Measurements from ENCODE around the gene CEP85L. TPM values are rescaled to one million over a fixed set of nuclear protein-coding genes. Genes with fewer than 3 reads are reported as not detected.

Gene CEP85L
- total and polyA plus RNA-seq, 2 experiments from 2014 or later: 12.4 to 13.0 TPM

DNA sequence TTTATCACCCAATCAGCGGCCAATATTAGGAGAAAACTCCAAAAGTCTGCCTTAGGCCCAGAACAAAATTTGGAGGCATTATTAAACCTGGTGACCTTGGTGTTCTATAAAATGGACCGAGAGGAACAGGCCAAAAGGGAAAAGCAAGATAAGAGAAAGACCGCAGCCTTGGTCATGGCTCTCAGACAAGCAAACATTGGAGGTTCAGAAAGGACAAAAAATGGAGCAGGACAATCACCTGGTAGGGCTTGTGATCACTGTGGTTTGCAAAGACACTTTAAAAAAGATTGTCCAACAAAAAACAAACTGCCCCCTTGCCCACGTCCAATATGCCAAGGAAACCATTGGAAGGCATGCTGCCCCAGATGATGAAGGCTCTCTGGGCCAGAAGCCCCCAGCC, 31.2 kb downstream of the CEP85L start:
- H3K4me3 ChIP-seq: no peak overlapping the region
- WGBS, 2 experiments (ENCODE audit: low coverage in 1 of 2, low lambda C conversion rate in 2 of 2, missing lambda C conversion rate in 2 of 2): 91 to 95% methylated on average over 4 of the region's 4 CpGs
- no peaks in the 10 kb centered on the region for H3K27me3 ChIP-seq (replicated peaks; ENCODE audit: insufficient read depth)
- H3K4me2 ChIP-seq (ENCODE audit: unreplicated experiment): no peak overlapping the region
- H4K20me1 ChIP-seq (ENCODE audit: insufficient read depth): no peaks in the 10 kb centered on the region; the same call in 1 of the 2 replicates
- no peak for DNase-seq
- no peaks in the 10 kb centered on the region for H3K36me3 ChIP-seq (ENCODE audit: low read depth)
- H3F3A ChIP-seq (ENCODE audit: insufficient read depth): no peaks in the 10 kb centered on the region; the same call in 1 of the 2 replicates
- no peak overlapping the region for H3K9ac ChIP-seq
- H3K79me2 ChIP-seq (ENCODE audit: insufficient read depth): peaks cover 100% of the 10 kb centered on the region
- no peaks in the 10 kb centered on the region for H3K9me3 ChIP-seq (ENCODE audit: low read depth)
- H2AFZ ChIP-seq: no peak overlapping the region
- H3K27ac ChIP-seq: no peak overlapping the region
- no peaks in the 10 kb centered on the region for H3K9me2 ChIP-seq (ENCODE audit: insufficient read depth)
- TF ChIP-seq EZH2phosphoT487 (IDR thresholded peaks at IDR 0.05; ENCODE audit: insufficient read depth, low read depth) (no peak), EZH2 (IDR thresholded peaks at IDR 0.05; ENCODE audit: insufficient read depth, poor library complexity, severe bottlenecking) (no peak)
- no peaks in the 10 kb centered on the region for H3K4me1 ChIP-seq (ENCODE audit: insufficient read depth)
- in situ Hi-C loops (cut with MboI): no loop called here

DNA sequence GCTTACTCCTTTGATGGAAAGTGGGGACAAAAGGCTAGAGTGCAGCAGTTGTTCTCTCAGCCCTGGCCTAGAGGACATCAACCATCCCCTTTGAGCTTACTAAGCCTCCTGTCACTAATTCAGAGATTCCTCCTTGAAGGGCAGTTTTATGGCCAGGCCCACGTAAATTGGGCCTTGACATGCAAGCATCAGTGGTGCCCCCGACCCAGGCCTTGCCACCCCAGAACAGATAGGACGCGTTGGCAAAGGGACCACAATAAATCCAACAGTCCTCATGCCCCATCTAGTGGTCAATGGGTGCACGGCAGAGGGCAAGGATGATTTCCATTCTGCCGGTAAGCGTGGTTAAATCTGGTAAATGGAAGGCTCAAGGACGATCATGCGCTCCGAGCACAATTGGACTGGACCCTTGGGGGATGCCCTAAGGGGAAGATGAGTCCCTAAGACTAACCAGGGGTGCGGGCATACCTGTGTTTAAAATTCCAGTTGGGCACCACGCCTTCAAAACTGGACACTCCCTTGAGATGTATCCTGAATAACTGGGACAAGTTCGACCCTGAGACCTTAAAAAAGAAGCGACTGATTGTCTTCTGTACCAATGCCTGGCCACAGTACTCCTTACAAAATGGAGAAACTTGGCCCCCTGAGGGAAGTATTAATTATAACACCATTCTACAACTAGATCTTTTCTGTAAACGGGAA, 32.6 kb downstream of the CEP85L start:
- H3K79me2 ChIP-seq (ENCODE audit: insufficient read depth): peaks cover 100% of the 10 kb centered on the region
- no peaks in the 10 kb centered on the region for H3K4me1 ChIP-seq (ENCODE audit: insufficient read depth)
- no peak overlapping the region for H3K4me2 ChIP-seq (ENCODE audit: unreplicated experiment)
- H3F3A ChIP-seq (ENCODE audit: insufficient read depth): no peaks in the 10 kb centered on the region; the same call in 1 of the 2 replicates
- DNase-seq: peak; percentile 54
- H3K9ac ChIP-seq: no peak overlapping the region
- in situ Hi-C loops (cut with MboI): no loop called here
- H3K27me3 ChIP-seq (replicated peaks; ENCODE audit: insufficient read depth): no peaks in the 10 kb centered on the region
- no peaks in the 10 kb centered on the region for H3K36me3 ChIP-seq (ENCODE audit: low read depth)
- no peak overlapping the region for H3K4me3 ChIP-seq
- TF ChIP-seq EZH2 (IDR thresholded peaks at IDR 0.05; ENCODE audit: insufficient read depth, poor library complexity, severe bottlenecking): no peak
- no peak for TF ChIP-seq EZH2phosphoT487 (IDR thresholded peaks at IDR 0.05; ENCODE audit: insufficient read depth, low read depth)
- WGBS, 2 experiments (ENCODE audit: low coverage in 1 of 2, low lambda C conversion rate in 2 of 2, missing lambda C conversion rate in 2 of 2): 49 to 51% methylated on average over 15 of the region's 15 CpGs
- no peaks in the 10 kb centered on the region for H3K9me2 ChIP-seq (ENCODE audit: insufficient read depth)
- H3K9me3 ChIP-seq (ENCODE audit: low read depth): no peaks in the 10 kb centered on the region
- no peak overlapping the region for H2AFZ ChIP-seq
- H3K27ac ChIP-seq: no peak overlapping the region
- H4K20me1 ChIP-seq (ENCODE audit: insufficient read depth): no peaks in the 10 kb centered on the region

DNA sequence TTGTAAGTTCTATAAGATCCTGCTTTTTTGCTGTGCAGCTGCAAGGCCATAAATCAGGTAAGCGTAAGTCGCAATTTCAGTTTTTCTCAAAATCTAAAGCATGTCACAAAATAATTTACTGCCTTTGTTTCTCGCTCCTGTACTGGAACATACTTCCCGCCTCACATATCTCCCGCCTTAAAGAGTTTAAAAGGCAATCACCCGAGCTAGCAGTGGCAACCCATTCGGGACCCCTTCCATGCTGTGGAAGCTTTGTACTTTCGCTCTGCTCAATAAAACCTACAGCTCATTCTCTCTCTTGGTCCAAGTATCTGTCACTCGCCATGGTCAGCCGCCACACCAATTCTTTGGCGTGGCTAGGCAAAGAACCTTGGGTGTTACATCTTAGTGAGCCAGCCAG, 34.0 kb downstream of the CEP85L start:
- no peaks in the 10 kb centered on the region for H3K9me2 ChIP-seq (ENCODE audit: insufficient read depth)
- H3K4me2 ChIP-seq (ENCODE audit: unreplicated experiment): no peak overlapping the region
- H2AFZ ChIP-seq: no peak overlapping the region
- DNase-seq: no peak
- no peak overlapping the region for H3K9ac ChIP-seq
- in situ Hi-C loops (cut with MboI): no loop called here
- H3K27me3 ChIP-seq (replicated peaks; ENCODE audit: insufficient read depth): no peaks in the 10 kb centered on the region
- no peaks in the 10 kb centered on the region for H3K9me3 ChIP-seq (ENCODE audit: low read depth)
- no peaks in the 10 kb centered on the region; the same call in 1 of the 2 replicates for H3F3A ChIP-seq (ENCODE audit: insufficient read depth)
- H3K36me3 ChIP-seq (ENCODE audit: low read depth): no peaks in the 10 kb centered on the region
- no peak for TF ChIP-seq EZH2phosphoT487 (IDR thresholded peaks at IDR 0.05; ENCODE audit: insufficient read depth, low read depth)
- TF ChIP-seq EZH2 (IDR thresholded peaks at IDR 0.05; ENCODE audit: insufficient read depth, poor library complexity, severe bottlenecking): no peak
- no peaks in the 10 kb centered on the region for H3K4me1 ChIP-seq (ENCODE audit: insufficient read depth)
- H4K20me1 ChIP-seq (ENCODE audit: insufficient read depth): no peaks in the 10 kb centered on the region
- no peak overlapping the region for H3K27ac ChIP-seq
- WGBS, 2 experiments (ENCODE audit: low coverage in 1 of 2, low lambda C conversion rate in 2 of 2, missing lambda C conversion rate in 2 of 2): 95% methylated on average over 11 of the region's 11 CpGs
- H3K79me2 ChIP-seq (ENCODE audit: insufficient read depth): peaks cover 100% of the 10 kb centered on the region
- no peak overlapping the region for H3K4me3 ChIP-seq

DNA sequence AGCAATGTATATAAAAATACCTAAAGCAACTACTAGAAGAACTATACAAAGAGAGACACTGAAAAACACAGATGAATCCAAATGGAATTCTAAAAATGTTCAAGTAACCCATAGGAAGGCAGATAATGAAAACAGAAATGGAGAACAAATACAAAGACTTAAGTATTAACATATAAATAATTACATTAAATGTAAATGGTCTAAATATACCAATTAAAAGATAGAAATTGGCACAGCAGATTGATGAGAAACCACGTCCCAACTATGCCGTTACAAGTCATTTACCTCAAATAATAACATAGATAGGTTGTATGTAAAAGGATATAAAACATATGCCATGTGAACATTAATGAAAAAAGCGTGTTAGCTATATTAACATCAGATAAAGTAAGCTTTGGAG, 40.1 kb downstream of the CEP85L start:
- in situ Hi-C loops (cut with MboI): no loop called here
- H3K4me2 ChIP-seq (ENCODE audit: unreplicated experiment): no peak overlapping the region
- H3K4me3 ChIP-seq: no peak overlapping the region
- no peak for TF ChIP-seq EZH2phosphoT487 (IDR thresholded peaks at IDR 0.05; ENCODE audit: insufficient read depth, low read depth)
- no peak overlapping the region for H2AFZ ChIP-seq
- H3K9me3 ChIP-seq (ENCODE audit: low read depth): no peaks in the 10 kb centered on the region
- H3K9me2 ChIP-seq (ENCODE audit: insufficient read depth): no peaks in the 10 kb centered on the region
- H3K27me3 ChIP-seq (replicated peaks; ENCODE audit: insufficient read depth): no peaks in the 10 kb centered on the region
- peaks cover 100% of the 10 kb centered on the region for H3K79me2 ChIP-seq (ENCODE audit: insufficient read depth)
- H3K4me1 ChIP-seq (ENCODE audit: insufficient read depth): no peaks in the 10 kb centered on the region
- H3K36me3 ChIP-seq (ENCODE audit: low read depth): peaks cover 6% of the 10 kb centered on the region; the same call in 1 of the 2 replicates
- no peak overlapping the region for H3K27ac ChIP-seq
- H3F3A ChIP-seq (ENCODE audit: insufficient read depth): no peaks in the 10 kb centered on the region; the same call in 1 of the 2 replicates
- no peaks in the 10 kb centered on the region for H4K20me1 ChIP-seq (ENCODE audit: insufficient read depth)
- WGBS, 2 experiments (ENCODE audit: low coverage in 1 of 2, low lambda C conversion rate in 2 of 2, missing lambda C conversion rate in 2 of 2): 95 to 98% methylated on average over 3 of the region's 3 CpGs
- no peak overlapping the region for H3K9ac ChIP-seq
- no peak for DNase-seq
